IMR-90 (cell line): Measurements from ENCODE around the gene UBE3A.

Experiments used
- BHLHE40 ChIP-seq: fragments of 150-350 bp; IDR thresholded peaks from 2 replicates; pipeline ENCODE4 v1.6.1; 2016; ENCODE audit warnings: mild to moderate bottlenecking, low read depth, low read length
- CEBPB ChIP-seq: IDR thresholded peaks from 2 replicates; pipeline ENCODE4 v1.6.1; 2012; ENCODE audit warnings: low read depth, low read length, improper control_type of control experiment
- CTCF ChIP-seq: conservative IDR thresholded peaks from 2 replicates; pipeline ENCODE4 v1.5.1; 2012; ENCODE audit warnings: mild to moderate bottlenecking, low read depth, low read length, improper control_type of control experiment
- FOS ChIP-seq: fragments of 150-350 bp; IDR thresholded peaks from 2 replicates; pipeline ENCODE4 v1.6.1; 2016; ENCODE audit warnings: low read depth, low read length
- MXI1 ChIP-seq: IDR thresholded peaks from 2 replicates; pipeline ENCODE4 v1.6.1; 2012; ENCODE audit warnings: low read depth, mild to moderate bottlenecking, low read length, moderate library complexity, borderline replicate concordance
- POLR2A ChIP-seq: IDR thresholded peaks from 2 replicates; pipeline ENCODE4 v1.6.1; 2012; ENCODE audit warnings: mild to moderate bottlenecking, low read depth, low read length
- RAD21 ChIP-seq: IDR thresholded peaks from 2 replicates; pipeline ENCODE4 v1.6.1; 2012; ENCODE audit warnings: low read length, improper control_type of control experiment
- RCOR1 ChIP-seq: IDR thresholded peaks from 2 replicates; pipeline ENCODE4 v1.6.1; 2012; ENCODE audit warnings: mild to moderate bottlenecking, low read length, improper control_type of control experiment; ENCODE audit not compliant: insufficient replicate concordance
- SMC3 ChIP-seq: fragments of 150-350 bp; IDR thresholded peaks from 2 replicates; pipeline ENCODE4 v1.6.1; 2016; ENCODE audit warnings: low read depth, mild to moderate bottlenecking, antibody characterized with exemption, low read length, moderate library complexity
- USF2 ChIP-seq: fragments of 150-350 bp; IDR thresholded peaks from 2 replicates; pipeline ENCODE4 v1.6.1; 2017; ENCODE audit warnings: mild to moderate bottlenecking, antibody characterized with exemption, low read length, low read depth

GRCh38 chr15:25331860-25332259 lies 107.0 kb downstream of the UBE3A start:
- TF ChIP-seq FOS = no peak
- TF ChIP-seq CTCF = no peak
- no peak for TF ChIP-seq BHLHE40
- no peak for TF ChIP-seq USF2
- TF ChIP-seq RAD21 = no peak
- no peak for TF ChIP-seq RCOR1
- TF ChIP-seq CEBPB = no peak
- no peak for TF ChIP-seq SMC3
- TF ChIP-seq POLR2A = no peak
- no peak for TF ChIP-seq MXI1
